ENCODE measurements around the gene ATP11A.

Gene ATP11A

GRCh38 chr13:112917056-112917664 lies 227.3 kb downstream of the ATP11A start:
- DNase-seq: no peak

- DNase-seq: no peak
These were observed 227.9 kb downstream of the ATP11A start for GRCh38 chr13:112917737-112918136.

- DNase-seq: no peak
These were observed 228.4 kb downstream of the ATP11A start for GRCh38 chr13:112918266-112918665.

- no peak for DNase-seq
These were observed 228.9 kb downstream of the ATP11A start for GRCh38 chr13:112918746-112919145.

- DNase-seq: no peak
These were observed 234.1 kb downstream of the ATP11A start for GRCh38 chr13:112923962-112924361.

GRCh38 chr13:112924365-112924764 lies 234.5 kb downstream of the ATP11A start:
- no peak for DNase-seq

GRCh38 chr13:112926003-112926402 lies 236.2 kb downstream of the ATP11A start:
- DNase-seq: no peak

- no peak for DNase-seq
These were observed 237.2 kb downstream of the ATP11A start for GRCh38 chr13:112926993-112927392.

- no peak for DNase-seq
These were observed 238.5 kb downstream of the ATP11A start for GRCh38 chr13:112928020-112928971.

- no peak for DNase-seq
These were observed 239.3 kb downstream of the ATP11A start for GRCh38 chr13:112928972-112929782.

- no peak for DNase-seq
These were observed 239.9 kb downstream of the ATP11A start for GRCh38 chr13:112929783-112930055.

GRCh38 chr13:112930192-112930591 lies 240.4 kb downstream of the ATP11A start:
- DNase-seq: no peak

- DNase-seq: no peak
These were observed 241.4 kb downstream of the ATP11A start for GRCh38 chr13:112931028-112931934.

- DNase-seq: no peak
These were observed 243.1 kb downstream of the ATP11A start for GRCh38 chr13:112932971-112933370.

GRCh38 chr13:112933649-112934048 lies 243.8 kb downstream of the ATP11A start:
- no peak for DNase-seq

- DNase-seq: no peak
These were observed 244.2 kb downstream of the ATP11A start for GRCh38 chr13:112934078-112934477.

Data from activated CD4-positive, alpha-beta T cell treated with anti-CD3 and anti-CD28 coated beads, Interleukin-2, amount 50 U/mL, for 1 hour (primary cell).